ENCODE results near the gene TPI1.

DNA sequence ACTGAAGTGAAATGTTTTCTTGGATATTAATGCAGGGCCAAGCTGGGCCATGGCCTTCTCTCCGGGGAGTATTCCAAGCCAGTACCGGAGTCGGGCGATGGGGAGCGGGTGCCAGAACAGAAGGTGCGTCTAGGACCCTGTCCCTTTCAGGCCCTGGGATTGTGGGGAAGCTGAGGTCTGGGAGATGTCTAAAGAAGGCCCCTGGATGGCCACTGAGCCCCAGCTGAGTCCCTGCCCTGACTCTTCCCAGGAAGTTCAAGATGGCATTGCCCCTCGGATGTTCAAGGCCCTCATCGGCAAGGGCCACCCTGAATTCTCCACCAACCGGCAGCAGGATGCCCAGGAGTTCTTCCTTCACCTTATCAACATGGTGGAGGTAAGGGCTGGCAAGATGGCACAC is 7.2 kb upstream of the TPI1 start:
- TF ChIP-seq, protein P1, sequence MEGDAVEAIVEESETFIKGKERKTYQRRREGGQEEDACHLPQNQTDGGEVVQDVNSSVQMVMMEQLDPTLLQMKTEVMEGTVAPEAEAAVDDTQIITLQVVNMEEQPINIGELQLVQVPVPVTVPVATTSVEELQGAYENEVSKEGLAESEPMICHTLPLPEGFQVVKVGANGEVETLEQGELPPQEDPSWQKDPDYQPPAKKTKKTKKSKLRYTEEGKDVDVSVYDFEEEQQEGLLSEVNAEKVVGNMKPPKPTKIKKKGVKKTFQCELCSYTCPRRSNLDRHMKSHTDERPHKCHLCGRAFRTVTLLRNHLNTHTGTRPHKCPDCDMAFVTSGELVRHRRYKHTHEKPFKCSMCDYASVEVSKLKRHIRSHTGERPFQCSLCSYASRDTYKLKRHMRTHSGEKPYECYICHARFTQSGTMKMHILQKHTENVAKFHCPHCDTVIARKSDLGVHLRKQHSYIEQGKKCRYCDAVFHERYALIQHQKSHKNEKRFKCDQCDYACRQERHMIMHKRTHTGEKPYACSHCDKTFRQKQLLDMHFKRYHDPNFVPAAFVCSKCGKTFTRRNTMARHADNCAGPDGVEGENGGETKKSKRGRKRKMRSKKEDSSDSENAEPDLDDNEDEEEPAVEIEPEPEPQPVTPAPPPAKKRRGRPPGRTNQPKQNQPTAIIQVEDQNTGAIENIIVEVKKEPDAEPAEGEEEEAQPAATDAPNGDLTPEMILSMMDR (IDR thresholded peaks at IDR 0.05; ENCODE audit: insufficient read depth, low read depth, low read length) = no peak
- TF ChIP-seq EZH2 (IDR thresholded peaks at IDR 0.05; ENCODE audit: insufficient read depth, low read length) = no peak

Data from astrocyte (in vitro differentiated cells and primary cell).